Hepatocyte (in vitro differentiated cells): ENCODE data around the gene SLC38A5. TPM values are rescaled to one million over a fixed set of nuclear protein-coding genes. Genes with fewer than 3 reads are reported as not detected.

Experiments
- DNase-seq: peaks from one replicate; pipeline ENCODE4 v3.0.0-alpha.2; 2016; ENCODE audit warnings: low spot score
- H2AFZ ChIP-seq: fragments of 200-600 bp; sonication (generic); 2 replicates; pipeline ENCODE4 v1.6.0; 2016; ENCODE audit warnings: antibody characterized with exemption, mild to moderate bottlenecking
- H3K27ac ChIP-seq: fragments of 200-600 bp; sonication (generic); 2 replicates; pipeline ENCODE4 v1.5.1; 2016; ENCODE audit warnings: mild to moderate bottlenecking
- H3K27me3 ChIP-seq: fragments of 200-600 bp; sonication (generic); 2 replicates; pipeline ENCODE4 v1.6.1; 2016
- H3K36me3 ChIP-seq: fragments of 200-600 bp; sonication (generic); replicated peaks from 2 replicates; pipeline ENCODE4 v1.5.1; 2016; ENCODE audit warnings: low read depth; ENCODE audit not compliant: insufficient read depth
- H3K4me1 ChIP-seq: fragments of 200-600 bp; sonication (generic); 2 replicates; pipeline ENCODE4 v1.5.1; 2016; ENCODE audit warnings: mild to moderate bottlenecking, moderate library complexity; ENCODE audit not compliant: insufficient read depth
- H3K4me2 ChIP-seq: fragments of 200-600 bp; sonication (generic); 2 replicates; pipeline ENCODE4 v1.6.0; 2016
- H3K4me3 ChIP-seq: fragments of 200-600 bp; sonication (generic); 2 replicates; pipeline ENCODE4 v1.5.1; 2016; ENCODE audit warnings: mild to moderate bottlenecking
- H3K79me2 ChIP-seq: fragments of 200-600 bp; sonication (generic); 2 replicates; pipeline ENCODE4 v1.6.0; 2017; ENCODE audit warnings: mild to moderate bottlenecking
- H3K9me2 ChIP-seq: fragments of 200-600 bp; sonication (generic); replicated peaks from 2 replicates; pipeline ENCODE4 v1.6.0; 2017; ENCODE audit warnings: mild to moderate bottlenecking; ENCODE audit not compliant: insufficient read depth
- H3K9me3 ChIP-seq: fragments of 200-600 bp; sonication (generic); 2 replicates; pipeline ENCODE4 v1.5.1; 2016; ENCODE audit warnings: low read depth, mild to moderate bottlenecking
- H4K20me1 ChIP-seq: fragments of 200-600 bp; sonication (generic); 2 replicates; pipeline ENCODE4 v1.6.0; 2016; ENCODE audit warnings: mild to moderate bottlenecking; ENCODE audit not compliant: insufficient read depth, poor library complexity, severe bottlenecking
- EZH2 ChIP-seq: fragments of 200-600 bp; sonication (generic); IDR thresholded peaks from 2 replicates; pipeline ENCODE4 v1.6.1; 2016; ENCODE audit warnings: antibody characterized with exemption, mild to moderate bottlenecking, borderline replicate concordance
- EZH2phosphoT487 ChIP-seq: fragments of 200-600 bp; sonication (generic); IDR thresholded peaks from one replicate; pipeline ENCODE4 v1.6.1; 2018; ENCODE audit warnings: antibody characterized with exemption, mild to moderate bottlenecking, low read depth, moderate library complexity; ENCODE audit not compliant: unreplicated experiment, severe bottlenecking
- WGBS: methylation state at CpG from one replicate; pipeline ENCODE4 v1.1.6; 2016; ENCODE audit warnings: low lambda C conversion rate; ENCODE audit errors: missing lambda C conversion rate; 5-methylcytosine and 5-hydroxymethylcytosine counted together
- polyA plus RNA-seq: library from polyadenylated mRNA; unstranded; fragments of >200 nt; fragmentation: Nextera tagmentation; extraction: Ambion mirVana; gene quantifications from 2 replicates; pipeline ENCODE4 v1.2.1, GENCODE V29; 2016
- total RNA-seq: library from RNA; depleted of rRNA; stranded (reverse); fragments of >200 nt; gene quantifications from 2 replicates; pipeline ENCODE4 v1.2.3, GENCODE V29; 2014
- TF ChIP-seq, protein P1 (sequence below): fragments of 200-600 bp; sonication (generic); IDR thresholded peaks from 2 replicates; pipeline ENCODE4 v1.5.1; 2016; ENCODE audit warnings: antibody characterized with exemption, mild to moderate bottlenecking; ENCODE audit not compliant: poor library complexity

Gene SLC38A5
- total and polyA plus RNA-seq, 2 experiments from 2014 or later: 14.5 to 17.8 TPM

DNA sequence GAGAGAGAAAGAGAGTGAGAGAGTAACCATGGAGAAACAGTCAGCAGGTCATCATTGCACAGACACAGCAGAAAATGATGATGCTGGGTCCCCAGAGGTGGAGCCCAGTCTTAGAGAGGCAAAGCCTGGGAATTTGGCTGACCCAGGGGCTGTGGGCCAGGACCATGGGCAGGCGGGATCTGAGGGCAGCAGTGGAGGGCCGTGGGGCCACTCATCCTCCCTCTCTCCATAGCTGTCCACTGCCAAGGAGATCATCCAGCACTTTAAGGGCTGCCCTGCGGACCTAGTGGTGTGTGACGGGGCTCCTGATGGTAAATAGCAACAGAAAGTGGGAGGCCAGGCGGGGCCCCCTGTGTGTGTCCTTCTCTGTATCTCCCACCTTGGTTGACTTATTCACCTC, 8.7 kb upstream of the SLC38A5 start:
- H3K9me2 ChIP-seq: no peaks in the 10 kb centered on the region
- no peak overlapping the region for H3K27ac ChIP-seq
- H3K79me2 ChIP-seq: peaks cover 13% of the 10 kb centered on the region
- TF ChIP-seq, protein P1, sequence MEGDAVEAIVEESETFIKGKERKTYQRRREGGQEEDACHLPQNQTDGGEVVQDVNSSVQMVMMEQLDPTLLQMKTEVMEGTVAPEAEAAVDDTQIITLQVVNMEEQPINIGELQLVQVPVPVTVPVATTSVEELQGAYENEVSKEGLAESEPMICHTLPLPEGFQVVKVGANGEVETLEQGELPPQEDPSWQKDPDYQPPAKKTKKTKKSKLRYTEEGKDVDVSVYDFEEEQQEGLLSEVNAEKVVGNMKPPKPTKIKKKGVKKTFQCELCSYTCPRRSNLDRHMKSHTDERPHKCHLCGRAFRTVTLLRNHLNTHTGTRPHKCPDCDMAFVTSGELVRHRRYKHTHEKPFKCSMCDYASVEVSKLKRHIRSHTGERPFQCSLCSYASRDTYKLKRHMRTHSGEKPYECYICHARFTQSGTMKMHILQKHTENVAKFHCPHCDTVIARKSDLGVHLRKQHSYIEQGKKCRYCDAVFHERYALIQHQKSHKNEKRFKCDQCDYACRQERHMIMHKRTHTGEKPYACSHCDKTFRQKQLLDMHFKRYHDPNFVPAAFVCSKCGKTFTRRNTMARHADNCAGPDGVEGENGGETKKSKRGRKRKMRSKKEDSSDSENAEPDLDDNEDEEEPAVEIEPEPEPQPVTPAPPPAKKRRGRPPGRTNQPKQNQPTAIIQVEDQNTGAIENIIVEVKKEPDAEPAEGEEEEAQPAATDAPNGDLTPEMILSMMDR: no peak
- TF ChIP-seq EZH2phosphoT487 (no peak), EZH2 (no peak)
- no peak for DNase-seq
- no peaks in the 10 kb centered on the region for H3K4me1 ChIP-seq
- H3K27me3 ChIP-seq: no peaks in the 10 kb centered on the region
- H3K9me3 ChIP-seq: no peaks in the 10 kb centered on the region
- H3K36me3 ChIP-seq: no peaks in the 10 kb centered on the region
- no peak overlapping the region for H3K4me2 ChIP-seq
- H4K20me1 ChIP-seq: no peaks in the 10 kb centered on the region
- no peak overlapping the region for H2AFZ ChIP-seq
- WGBS: 60% methylated on average over 5 of the region's 5 CpGs
- H3K4me3 ChIP-seq: no peak overlapping the region

DNA sequence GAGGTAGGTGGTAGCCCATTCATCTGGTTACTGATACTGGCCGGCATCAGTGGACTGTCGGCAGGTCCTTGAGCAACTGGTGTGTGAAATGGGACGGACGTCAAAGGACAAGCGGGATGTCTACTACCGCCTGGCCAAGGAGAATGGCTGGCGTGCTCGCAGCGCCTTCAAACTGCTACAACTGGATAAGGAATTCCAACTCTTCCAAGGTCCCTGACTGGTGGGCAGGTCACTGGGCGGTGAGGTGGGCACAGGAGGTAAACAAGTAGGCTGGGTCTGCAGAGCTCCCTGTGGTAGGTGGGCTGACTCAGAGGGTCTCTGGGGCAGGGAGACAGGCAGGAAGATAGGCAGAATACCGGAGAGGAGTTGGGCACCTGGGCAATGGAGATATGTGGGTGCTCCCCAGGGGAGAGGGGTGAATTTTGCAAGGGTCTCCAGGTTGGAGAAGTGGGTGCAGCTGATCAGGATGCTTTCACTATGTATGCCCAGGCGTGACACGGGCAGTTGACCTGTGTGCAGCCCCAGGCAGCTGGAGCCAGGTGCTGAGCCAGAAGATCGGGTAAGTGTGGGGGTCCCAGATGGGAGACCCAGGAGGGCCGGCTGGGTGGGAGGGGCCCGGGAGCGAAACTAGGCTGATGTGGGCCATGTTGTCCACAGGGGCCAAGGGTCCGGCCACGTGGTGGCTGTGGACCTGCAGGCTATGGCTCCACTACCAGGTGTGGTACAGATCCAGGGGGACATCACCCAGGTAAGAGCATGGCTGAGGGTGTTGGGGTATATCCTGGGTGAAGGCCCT, 8.1 kb upstream of the SLC38A5 start:
- 92% methylated on average over 19 of the region's 19 CpGs for WGBS
- H3K4me2 ChIP-seq: peak overlapping the region; percentile 84

DNA sequence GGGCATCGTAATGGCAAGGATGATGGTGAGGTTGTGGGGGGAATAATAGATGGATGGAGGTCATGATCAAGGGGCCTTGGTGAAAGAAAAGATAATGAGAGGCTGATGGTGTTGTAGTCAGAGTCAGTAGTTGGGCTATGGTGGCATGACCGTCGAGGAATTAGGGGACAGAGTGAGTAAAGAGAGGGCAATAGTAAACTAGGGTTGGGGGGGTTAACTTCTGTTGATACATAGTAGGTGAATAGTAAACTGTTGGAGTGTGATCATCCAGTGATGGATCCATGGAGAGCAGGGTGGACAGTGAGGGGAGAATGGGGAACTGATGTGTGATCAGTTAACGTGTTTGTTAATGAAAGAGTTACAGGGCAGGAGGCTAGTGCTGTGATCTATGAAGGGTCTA, 6.9 kb upstream of the SLC38A5 start:
- WGBS: 78% methylated on average over 4 of the region's 4 CpGs
- Histone ChIP-seq H2AFZ (no peak overlapping the region), H3K4me3 (peak overlapping the region; percentile 52), H3K27ac (no peak overlapping the region), H3K79me2 (peaks cover 13% of the 10 kb centered on the region), H3K4me1 (no peaks in the 10 kb centered on the region), H3K4me2 (peak overlapping the region; percentile 84), H3K36me3 (no peaks in the 10 kb centered on the region), H3K27me3 (no peaks in the 10 kb centered on the region), H3K9me2 (no peaks in the 10 kb centered on the region), H3K9me3 (no peaks in the 10 kb centered on the region), H4K20me1 (no peaks in the 10 kb centered on the region)
- no peak for DNase-seq
- no peak for TF ChIP-seq EZH2phosphoT487
- no peak for TF ChIP-seq EZH2
- TF ChIP-seq, protein P1: no peak

More for the DNA sequence above, 8.1 kb upstream of the SLC38A5 start:
- H4K20me1 ChIP-seq: no peaks in the 10 kb centered on the region
- H3K9me3 ChIP-seq: no peaks in the 10 kb centered on the region
- H3K4me3 ChIP-seq: no peak overlapping the region
- no peak overlapping the region for H3K27ac ChIP-seq
- H3K9me2 ChIP-seq: no peaks in the 10 kb centered on the region
- H3K36me3 ChIP-seq: no peaks in the 10 kb centered on the region
- H3K79me2 ChIP-seq: peaks cover 13% of the 10 kb centered on the region
- H2AFZ ChIP-seq: no peak overlapping the region
- TF ChIP-seq EZH2phosphoT487 (no peak), EZH2 (no peak)
- TF ChIP-seq, protein P1: no peak
- no peaks in the 10 kb centered on the region for H3K27me3 ChIP-seq
- DNase-seq: no peak
- H3K4me1 ChIP-seq: no peaks in the 10 kb centered on the region
